Ureter (tissue), 1 donor: ENCODE measurements around the gene PIGQ. TPM values are rescaled to one million over a fixed set of nuclear protein-coding genes. Genes with fewer than 3 reads are reported as not detected.
"Not testable (repeated sequence)": the region's sequence is repeated elsewhere in the genome, so short reads cannot be mapped to it uniquely, and the experiment has no call there.

Experiments used
- DNase-seq: peaks from one replicate; pipeline ENCODE4 v3.0.0-alpha.2; 2020; ENCODE audit warnings: low spot score
- total RNA-seq: library from RNA; stranded (reverse); gene quantifications from one replicate; pipeline ENCODE4 v1.2.4, GENCODE V29; 2023
- donor health status: DM: yes; HTN: yes; CAD: no.

PIGQ gene
- total RNA-seq, 1 donor from 2014 or later, result 65.7 TPM

DNA sequence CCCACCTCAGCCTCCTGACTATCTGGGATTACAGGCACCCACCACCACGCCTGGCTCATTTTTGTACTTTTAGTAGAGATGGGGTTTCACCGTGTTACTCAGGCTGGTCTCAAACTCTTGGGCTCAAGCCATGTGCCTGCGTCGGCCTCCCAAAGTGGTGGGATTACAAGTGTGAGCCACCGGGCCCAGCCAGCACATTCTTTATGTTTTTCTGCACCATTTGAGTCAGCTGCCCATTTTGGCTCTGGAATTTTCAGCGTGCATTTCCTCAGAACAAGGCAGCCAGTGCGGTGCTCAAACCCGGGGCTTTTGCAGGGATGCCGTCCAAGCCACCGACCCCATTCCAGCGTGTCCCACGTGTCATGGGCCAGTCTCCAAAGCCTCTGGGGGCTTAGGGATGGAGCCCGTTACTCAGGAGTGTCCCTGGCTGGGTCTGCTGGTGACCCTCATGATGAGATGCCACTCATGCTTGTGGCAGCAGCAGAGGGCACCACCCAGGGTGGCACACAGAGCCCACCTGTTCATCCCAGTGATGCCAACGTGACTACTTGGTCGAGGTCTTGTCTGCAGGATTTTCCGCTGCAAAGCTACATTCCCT, 16.4 kb downstream of the PIGQ start:
- no peak for DNase-seq

DNA sequence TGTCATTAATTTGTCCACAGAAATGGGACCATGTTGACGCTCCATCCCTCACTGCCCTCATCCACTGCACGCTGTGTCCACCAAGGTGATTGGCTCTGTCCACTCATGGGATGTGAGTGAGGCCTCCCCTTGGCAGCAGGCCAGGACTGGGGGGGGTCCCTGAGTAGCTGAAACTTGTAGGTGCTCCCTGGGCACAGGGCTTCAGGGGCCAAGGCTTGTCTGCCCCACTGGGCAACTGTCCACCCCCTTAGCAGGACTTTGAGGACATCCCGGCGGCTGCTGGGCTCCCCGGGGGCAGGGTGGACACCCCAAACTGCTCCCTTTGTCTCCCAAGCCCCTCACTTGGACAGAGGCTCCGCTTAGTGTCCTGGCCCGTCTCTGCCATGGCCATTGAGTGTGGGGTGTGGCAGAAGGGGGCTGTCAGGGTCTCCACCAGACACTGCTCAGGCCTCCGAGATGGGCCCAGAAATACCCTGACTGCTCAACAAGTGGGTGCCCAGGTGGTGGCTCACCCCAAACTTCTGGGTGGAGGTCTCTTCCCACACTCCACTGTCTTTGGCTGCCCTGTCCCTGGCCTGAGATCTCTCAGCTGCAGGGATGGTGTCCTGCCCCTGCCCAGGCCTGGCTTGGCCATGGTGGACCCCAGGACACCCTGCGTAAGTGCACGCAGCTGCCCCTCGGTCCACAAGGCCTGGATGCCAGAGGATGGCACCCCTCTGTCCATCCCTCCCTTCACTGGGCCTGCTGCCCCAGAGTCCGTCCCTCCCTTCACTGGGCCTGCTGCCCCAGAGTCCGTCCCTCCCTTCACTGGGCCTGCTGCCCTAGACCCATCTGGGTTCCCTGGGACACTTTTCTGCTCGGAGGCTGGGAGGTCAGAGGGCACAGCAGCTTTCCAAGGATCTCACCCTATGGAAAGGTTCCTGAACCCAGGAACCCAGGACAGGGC, 17.1 kb downstream of the PIGQ start:
- no peak for DNase-seq

DNA sequence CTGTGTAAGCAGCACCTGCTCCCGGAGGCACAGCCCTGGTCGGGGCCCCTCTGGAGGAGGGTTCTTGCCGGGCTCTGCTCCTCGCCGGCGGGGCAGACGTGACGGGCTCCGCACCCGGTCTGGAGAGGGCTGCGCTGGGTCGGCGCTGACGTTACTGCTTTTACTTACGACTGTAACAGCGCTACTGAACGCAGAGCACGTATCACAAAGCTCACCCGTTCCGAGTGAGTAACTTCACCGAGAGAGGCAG, 18.8 kb downstream of the PIGQ start:
- DNase-seq, result no peak

DNA sequence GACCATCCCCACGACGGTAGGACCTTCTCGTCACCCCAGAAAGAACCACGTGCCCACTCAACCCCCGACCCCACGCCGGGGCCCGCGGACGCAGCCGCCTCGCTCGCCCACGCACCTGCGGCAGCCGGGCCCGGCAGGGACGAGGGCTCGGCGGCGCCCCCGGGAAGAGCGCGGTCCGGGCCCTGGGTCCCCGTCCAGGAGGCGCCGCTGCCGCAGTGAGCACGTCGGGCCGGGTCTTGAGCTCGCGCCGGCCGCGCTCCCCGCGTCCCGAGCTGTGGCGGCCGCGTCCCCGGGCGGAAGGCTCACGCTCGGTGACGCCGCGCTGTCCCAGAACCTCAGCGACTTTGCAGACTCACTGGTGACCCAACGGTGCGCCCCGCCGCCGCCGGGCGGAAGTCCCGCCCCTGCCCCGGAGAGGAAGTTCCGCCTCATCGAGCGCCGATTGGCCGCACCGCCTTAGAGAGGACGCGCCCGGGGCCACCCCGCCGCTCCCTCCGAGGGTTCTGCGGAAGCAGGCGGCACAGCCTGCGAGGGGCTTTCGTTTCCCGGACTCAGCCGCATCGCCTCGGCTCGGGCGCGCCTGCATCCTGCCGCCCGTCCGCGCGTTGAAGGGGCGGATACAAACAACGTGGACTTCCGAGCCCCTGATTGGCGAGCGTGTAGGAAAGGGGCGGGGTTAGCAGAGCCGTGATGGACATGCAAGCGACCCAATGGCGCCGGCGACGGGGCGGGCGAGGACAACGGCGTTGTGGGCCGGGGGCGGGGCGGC, 19.3 kb downstream of the PIGQ start:
- DNase-seq, result peak; percentile 98

DNA sequence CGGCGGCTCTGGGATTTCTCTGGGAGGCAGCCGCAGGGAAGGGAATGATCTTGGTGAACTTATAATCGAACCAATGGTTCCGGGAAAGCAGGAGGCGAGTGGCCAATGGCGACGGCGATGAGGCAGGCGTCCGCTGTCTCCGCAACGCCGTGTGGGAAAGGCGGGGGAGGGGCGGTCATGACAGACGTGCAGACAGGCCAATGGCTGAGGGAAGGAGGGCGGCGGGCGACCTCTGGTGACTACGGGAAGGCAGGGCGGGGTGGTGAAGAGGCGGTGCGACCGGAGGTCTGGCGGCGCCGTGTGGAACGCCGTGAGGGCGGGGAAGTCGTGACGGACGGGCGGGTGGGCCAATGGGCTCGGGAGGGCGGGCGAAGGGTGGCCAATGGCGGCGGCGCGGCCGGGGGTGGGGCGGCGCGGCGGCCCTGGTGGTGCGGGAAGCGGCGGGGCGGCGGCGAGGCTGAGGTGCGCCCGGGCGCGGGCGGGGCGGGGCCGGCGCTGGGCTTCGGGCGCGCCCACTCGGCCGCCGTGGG, 20.0 kb downstream of the PIGQ start, which contains the start of gene RAB40C:
RAB40C (plus strand) TSS at position 409 of the 530 bp plus-strand sequence. CDS start 226 bp downstream, outside the sequence.
- DNase-seq, result peak; percentile 100

DNA sequence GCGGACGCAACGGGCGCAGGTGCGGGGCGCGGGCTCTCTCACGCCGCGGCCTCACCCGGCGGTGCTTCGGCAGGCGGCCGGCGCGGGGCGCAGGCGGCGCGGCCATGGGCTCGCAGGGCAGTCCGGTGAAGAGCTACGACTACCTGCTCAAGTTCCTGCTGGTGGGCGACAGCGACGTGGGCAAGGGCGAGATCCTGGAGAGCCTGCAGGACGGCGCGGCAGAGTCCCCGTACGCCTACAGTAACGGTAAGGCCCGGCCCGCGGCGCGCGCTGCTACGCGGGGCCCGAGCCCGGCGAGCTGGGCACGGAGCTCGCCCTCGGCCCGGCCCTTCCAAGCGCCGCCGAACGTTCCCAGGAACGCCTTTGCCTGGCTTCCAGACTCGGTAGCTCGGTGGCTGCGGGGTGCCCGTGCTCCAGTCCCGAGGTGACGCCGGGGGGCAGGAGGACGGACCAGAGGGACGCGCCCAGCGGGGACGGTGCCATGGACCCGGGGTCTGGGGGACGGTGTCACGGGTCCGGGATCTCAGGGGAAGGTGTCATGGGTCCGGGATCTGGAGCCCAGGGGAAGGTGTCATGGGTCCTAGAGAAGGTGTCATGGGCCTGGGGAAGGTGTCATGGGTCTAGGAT, 20.5 kb downstream of the PIGQ start:
- DNase-seq, result no peak

DNA sequence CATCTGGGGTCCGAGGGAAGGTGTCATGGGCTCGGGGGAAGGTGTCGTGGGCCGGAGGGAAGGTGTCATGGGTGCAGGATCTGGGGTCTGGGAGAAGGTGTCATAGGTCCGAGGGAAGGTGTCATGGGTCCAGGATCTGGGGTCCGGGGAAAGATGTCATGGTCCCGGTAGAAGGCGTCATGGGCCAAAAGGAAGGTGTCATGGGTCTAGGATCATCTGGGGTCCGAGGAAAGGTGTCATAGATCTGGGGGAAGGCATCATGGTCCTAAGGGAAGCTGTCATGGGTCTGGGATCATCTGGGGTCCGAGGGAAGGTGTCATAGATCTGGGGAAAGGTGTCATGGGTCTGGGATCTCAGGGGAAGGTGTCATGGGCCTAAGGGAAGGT, 21.0 kb downstream of the PIGQ start:
- DNase-seq, result no peak

DNA sequence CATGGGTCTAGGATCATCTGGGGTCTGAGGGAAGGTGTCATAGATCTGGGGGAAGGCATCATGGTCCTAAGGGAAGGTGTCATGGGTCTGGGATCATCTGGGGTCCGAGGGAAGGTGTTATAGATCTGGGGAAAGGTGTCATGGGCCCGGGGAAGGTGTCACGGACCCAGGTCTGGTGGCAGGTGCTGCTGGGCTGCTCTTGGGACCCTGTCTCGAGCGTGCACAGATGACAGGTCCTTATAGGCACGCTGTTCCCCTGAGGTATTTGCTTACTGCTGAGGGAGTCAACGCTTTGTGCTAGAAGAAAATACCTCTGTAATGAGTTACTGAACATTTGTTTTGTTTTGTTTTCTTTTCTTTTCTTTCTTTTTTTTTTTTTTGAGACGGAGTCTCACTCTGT, 21.5 kb downstream of the PIGQ start:
- no peak for DNase-seq

DNA sequence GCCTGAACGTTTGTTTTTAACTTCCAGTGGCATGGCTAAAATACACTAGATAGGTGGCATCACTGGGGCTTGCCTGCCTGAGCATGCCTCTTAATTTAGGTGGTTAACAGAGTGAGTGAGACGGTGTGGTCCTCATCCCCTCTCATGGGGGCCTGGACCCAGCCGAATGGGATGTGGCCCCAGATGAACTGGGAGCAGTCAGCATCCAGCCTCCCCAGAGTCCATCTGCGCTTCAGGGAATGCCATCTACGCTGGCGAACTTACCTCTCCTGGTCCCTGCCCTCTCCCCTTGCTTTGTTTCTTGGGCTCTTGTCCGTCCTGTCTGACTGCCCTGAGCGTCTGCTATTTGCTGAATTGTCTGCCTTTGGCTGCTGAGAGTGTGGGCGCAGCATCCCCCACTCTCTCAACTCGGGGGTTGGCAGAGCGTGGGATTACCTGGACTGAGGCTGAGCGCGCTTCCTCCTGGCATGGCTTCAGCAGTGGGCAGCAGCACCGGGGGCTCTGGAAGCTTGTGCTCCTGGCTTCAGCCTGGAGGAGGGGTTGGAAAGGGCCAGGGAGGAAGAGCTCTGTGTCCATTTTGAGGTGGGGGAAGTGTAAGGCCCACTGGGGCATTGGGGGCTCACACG, 22.2 kb downstream of the PIGQ start:
- no peak for DNase-seq

DNA sequence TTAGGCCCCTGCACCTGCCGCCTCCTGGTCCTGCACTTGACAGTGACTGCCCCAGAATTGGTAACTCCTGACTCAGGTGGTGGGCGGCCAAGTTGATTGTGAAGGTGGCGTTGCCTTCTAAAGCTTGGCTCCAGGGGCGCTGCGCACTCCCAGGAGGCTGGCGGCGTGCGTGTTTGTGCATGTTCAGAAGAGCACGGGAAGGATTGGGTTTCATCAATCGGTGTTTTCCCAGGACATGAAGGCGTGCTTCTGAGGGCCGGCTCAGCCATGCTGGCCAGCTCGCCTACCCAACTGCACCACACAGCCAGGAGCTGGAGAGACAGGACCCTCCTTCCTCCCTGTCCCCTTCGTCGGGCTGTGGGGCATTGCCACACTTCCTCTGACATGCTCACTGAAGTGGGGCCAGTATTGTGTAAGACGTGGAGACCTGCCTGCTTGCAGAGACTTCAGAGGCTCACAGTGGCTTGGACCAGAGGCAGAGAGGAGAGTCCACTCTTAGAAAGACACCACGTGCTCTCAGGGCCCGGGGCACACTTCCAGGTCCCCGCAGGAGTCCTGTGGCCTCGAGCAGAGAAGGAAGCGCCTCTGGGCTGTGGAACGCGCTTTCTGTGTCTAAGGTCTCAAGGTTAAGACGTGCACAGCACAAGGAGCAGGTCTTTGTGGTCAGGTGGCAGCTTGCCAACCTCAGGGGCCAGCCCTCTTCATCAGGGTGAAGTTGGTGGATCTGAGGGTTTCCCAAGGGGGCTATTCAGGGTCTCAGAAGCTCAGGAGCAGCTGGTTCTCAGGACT, 22.9 kb downstream of the PIGQ start:
- peak; percentile 75 for DNase-seq

DNA sequence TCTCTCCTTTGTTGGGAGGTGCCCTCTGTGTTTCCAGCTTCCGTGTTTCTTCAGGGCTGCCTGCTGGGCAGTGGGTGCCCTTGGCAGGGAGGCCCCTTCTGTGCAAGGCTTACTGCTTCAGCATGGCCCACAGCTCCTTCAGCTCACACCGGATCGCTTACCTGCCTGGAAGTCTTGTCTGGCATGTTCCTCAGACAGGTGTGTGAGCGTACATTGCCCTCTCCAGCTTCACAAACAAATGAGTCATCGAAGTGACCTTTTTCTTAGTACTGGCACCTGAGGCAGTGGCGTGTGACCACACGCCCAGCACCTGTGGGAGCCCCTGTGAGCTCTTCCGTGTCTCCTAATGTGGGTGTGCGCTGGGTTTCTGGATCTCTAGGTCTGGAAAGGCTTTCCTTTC, 23.6 kb downstream of the PIGQ start:
- DNase-seq, result peak; percentile 69

DNA sequence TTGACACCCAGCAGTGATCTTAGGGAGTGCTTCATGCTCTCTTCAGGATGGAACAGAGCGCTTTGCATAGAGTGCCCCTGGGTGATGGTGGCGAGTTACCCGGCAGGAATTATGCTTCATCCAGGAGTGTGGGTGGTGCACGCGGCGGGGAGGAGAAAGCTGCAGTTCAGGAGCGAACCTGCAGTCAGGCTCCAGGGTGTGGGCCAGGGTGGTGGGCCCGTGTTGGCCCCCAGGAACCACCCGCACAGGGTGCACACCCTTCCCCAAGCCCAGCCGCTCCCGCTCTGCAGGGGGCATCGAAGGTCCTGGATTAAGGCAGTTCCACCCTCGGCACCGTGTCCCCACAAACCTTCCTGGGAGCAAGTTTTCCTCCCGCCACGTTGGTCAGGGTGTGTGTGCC, 24.0 kb downstream of the PIGQ start:
- DNase-seq, result no peak

DNA sequence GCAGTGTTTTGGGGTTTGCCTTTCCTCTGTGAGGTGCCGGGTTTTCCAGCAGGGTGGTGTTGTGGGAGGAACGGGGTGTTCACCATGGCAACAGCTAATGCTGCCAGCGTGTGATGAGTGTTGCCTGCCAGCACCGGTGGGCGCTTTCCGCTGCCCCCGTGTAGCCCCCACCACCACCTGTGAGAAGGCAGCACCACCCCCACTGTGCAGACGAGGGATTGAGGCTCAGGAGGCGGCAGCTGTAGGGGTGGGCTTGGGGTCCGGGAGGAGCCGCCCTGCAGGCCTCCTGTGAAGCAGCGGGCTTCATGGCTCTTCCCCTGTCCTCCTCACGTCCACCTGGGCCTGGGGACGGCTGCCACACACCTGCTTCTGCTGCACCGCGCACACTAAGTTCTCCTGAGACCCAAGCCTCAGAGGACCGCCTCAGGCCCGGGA, 25.3 kb downstream of the PIGQ start:
- no peak for DNase-seq

DNA sequence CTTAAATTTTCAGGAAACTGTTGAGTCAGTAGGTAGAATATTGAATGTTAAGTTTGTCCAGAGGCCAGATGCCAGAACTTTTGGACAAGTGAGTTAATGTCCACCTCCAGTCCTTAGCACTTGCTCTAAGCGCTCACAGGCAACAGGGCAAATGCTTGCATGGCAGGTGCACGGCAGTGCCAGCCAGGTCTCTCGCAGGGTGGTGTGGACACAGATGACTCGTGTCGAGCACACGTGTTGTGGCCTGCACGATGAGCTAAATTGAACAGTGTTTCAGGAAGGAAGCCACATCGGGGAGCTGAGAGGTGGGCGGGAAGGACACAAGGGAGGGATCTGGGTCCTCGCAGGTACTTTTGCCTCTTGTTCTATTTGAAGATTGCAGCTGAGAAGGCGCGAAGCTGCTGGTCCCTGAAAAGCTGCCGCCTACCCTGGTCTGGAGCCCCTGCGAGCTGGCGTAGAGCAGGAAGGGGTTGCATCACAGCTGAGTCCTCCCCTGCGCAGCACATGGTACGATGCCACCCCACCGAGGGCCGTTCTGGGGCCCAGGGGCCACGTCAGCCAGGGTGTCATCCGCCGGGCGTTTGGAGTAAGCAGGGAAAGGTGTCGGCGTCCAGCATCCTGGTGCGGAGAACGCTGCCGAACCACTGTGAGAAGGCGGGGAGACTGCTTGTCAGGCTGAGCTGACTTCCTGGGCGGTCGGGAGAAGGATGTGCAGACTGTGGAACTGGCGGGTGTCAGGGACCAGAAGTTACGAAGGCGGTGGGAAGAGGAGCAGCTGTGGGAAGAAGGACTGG, 26.4 kb downstream of the PIGQ start:
- no peak for DNase-seq

DNA sequence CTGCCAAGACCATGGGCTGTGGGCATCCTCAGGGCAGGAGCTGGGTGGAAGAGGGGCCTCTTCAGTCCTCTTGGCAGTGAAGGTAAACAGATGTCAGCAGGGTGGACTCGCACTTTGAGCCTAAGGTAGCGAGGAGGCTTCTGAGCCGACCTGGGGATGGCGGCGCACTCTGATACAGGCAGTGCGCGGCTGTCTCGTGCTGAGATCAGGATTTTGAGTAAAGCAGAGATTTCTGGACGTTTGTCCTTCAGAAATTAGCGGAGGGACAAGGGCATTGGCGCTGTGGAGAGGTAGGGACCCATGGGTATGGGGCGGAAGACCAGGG, 26.9 kb downstream of the PIGQ start:
- DNase-seq, result no peak

DNA sequence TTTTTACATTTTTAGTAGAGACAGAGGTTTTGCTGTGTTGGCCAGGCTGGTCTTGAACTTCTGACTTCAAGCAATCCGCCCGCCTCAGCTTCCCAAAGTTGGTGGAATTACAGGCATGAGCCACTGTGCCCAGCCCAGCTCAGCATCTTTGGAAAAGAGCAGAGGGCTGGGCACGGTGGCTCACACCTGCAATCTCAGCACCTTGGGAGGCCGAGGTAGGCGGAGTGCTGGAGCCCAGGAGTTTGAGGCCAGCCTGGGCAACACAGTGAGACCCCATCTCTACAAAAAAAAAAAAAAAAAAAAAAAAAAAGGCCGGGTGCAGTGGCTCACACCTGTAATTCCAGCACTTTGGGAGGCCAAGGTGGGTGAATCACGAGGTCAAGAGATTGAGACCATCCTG, 27.9 kb downstream of the PIGQ start:
- DNase-seq, result not testable (repeated sequence)

DNA sequence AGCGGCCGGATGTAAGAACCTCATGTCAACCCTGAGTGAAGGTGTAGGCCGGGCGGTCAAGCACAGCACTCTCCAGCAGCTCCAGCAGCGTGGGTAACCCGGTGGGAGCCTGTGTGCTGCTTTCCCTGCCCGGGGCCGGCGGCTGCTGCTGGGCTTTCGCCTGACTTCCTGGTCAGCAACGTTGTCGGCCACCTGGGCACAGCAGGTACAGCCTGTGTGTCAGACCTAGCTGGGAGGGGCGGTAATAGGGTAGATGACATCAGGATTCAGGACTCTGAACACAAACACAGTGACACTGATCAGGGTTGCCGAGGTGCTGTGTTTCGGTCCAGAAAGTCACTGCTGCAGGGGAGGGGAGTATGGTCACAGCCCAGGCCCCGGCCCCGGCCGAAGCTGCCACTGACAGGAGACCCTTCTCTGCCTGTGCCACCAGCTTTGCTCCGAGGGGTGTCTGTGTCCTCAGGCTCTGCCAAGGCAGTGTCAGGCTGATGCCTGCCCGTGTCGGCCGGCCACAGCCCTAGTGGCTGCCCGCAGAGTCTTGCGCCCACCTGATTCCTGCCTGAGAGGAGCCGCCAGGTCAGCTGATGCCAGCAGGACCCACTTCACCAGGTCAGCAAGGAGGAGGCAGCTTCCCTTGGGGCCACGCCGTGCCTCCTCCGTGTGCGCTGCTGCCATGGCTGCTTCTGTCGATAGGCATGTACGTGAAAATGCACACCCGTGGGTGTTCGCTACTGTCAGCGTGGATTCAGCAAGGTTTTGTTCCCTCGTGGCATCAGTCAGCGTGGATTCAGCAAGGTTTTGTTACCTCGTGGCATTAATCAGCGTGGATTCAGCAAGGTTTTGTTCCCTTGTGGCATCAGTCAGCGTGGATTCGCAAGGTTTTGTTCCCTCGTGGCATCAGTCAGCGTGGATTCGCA, 29.3 kb downstream of the PIGQ start:
- no peak for DNase-seq

DNA sequence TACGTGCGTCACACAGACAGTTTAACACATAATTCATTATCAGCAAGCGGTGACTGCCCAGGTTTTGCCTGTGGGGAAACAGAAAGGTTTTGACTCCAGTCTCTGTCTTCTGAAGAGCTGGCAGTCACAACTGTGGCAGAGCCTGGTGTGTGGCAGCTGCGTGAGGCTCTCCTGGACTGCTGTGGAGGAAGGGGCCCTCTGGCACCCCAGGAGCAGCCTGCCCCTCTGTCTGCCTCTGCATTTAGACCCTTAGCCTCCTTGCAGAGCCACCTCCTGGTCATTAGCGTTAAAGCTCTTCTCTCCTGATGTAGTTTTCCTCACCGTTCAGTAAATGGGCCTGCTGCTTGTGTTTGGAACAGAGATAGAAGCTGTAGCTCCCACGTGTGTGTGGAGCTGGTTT, 31.0 kb downstream of the PIGQ start:
- DNase-seq, result no peak

DNA sequence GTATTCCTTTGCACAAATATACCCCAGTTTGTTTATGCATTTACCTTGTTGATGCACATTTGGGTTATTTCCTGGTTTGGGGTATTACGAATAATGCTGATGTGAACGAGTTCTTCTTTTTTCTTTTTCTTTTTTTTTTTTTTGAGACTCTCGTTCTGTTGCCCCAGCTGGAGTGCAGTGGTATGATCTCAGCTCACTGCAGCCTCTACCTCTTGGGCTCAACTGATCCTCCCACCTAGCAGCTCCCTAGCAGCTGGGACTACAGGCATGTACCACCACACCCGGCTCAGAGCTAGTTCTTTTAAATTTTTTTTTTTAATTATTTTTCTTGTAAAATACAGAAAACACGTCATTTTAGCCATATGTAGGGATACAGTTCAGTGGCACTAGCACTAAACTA, 34.2 kb downstream of the PIGQ start:
- no peak for DNase-seq
